CD4-positive, CD25-positive, alpha-beta regulatory T cell (primary cell): Measurements from ENCODE around the gene LRRC51. TPM values are rescaled to one million over a fixed set of nuclear protein-coding genes. Genes with fewer than 3 reads are reported as not detected.

ENCODE experiments used
- ATAC-seq, 2 donors: fragments of 150-1000 bp; cut with Tn5 transposase; one replicate each; pipeline ENCODE4 v1.10.0; 2021; ENCODE audit warnings: low read depth in 2 of 2, moderate number of reproducible peaks in 2 of 2, moderate library complexity in 1 of 2
- DNase-seq, 3 donors: peaks; one replicate each; pipeline versions ENCODE4 v3.0.0 to v3.0.0-alpha.2; 2012 to 2022; ENCODE audit warnings: mixed read lengths in 1 of 3
- H3K27ac ChIP-seq: one replicate; pipeline ENCODE4 v1.7.0; 2013; ENCODE audit warnings: mild to moderate bottlenecking, low read length; ENCODE audit not compliant: insufficient read depth, poor library complexity, severe bottlenecking
- H3K27me3 ChIP-seq: one replicate; pipeline ENCODE4 v1.7.0; 2013; ENCODE audit warnings: low read length; ENCODE audit not compliant: control insufficient read depth, insufficient read depth
- H3K36me3 ChIP-seq: one replicate; pipeline ENCODE4 v1.7.0; 2013; ENCODE audit warnings: mild to moderate bottlenecking, low read length, moderate library complexity; ENCODE audit not compliant: control insufficient read depth, insufficient read depth
- H3K4me1 ChIP-seq: 2 replicates; pipeline ENCODE4 v1.7.0; 2013; ENCODE audit warnings: mild to moderate bottlenecking, low read length; ENCODE audit not compliant: insufficient read depth, control insufficient read depth, poor library complexity, severe bottlenecking
- H3K4me3 ChIP-seq: one replicate; pipeline ENCODE4 v1.7.0; 2013; ENCODE audit warnings: low read depth, mild to moderate bottlenecking, low read length, moderate library complexity
- H3K9me3 ChIP-seq, 2 experiments: 1 replicate in 1 of 2; 2 replicates in 1 of 2; pipeline ENCODE4 v1.7.0; 2013; ENCODE audit warnings: low read length in 2 of 2, mild to moderate bottlenecking in 1 of 2, moderate library complexity in 1 of 2; ENCODE audit not compliant: control insufficient read depth in 2 of 2
- H3K27ac Mint-ChIP-seq, 3 donors: one replicate each; pipeline ENCODE4 v1.8.0; 2020 to 2022; ENCODE audit warnings: mild to moderate bottlenecking in 3 of 3, mixed read lengths in 3 of 3, moderate library complexity in 2 of 3
- H3K27me3 Mint-ChIP-seq: one replicate; pipeline ENCODE4 v1.8.0; 2022; ENCODE audit warnings: mild to moderate bottlenecking, mixed read lengths
- H3K36me3 Mint-ChIP-seq: one replicate; pipeline ENCODE4 v1.8.0; 2020; ENCODE audit warnings: mixed read lengths
- H3K4me1 Mint-ChIP-seq, 4 donors: one replicate each; pipeline ENCODE4 v1.8.0; 2020 to 2022; ENCODE audit warnings: mixed read lengths in 4 of 4, mild to moderate bottlenecking in 1 of 4
- H3K4me3 Mint-ChIP-seq, 4 donors: one replicate each; pipeline ENCODE4 v1.8.0; 2020 to 2022; ENCODE audit warnings: mild to moderate bottlenecking in 4 of 4, mixed read lengths in 4 of 4, moderate library complexity in 3 of 4
- H3K9me3 Mint-ChIP-seq, 7 donors: one replicate each; pipeline ENCODE4 v1.8.0; 2020 to 2022; ENCODE audit warnings: mixed read lengths in 7 of 7, mild to moderate bottlenecking in 3 of 7, moderate library complexity in 2 of 7
- polyA plus RNA-seq, 4 donors: library from polyadenylated mRNA; unstranded; fragments of 300-500 nt; fragmentation: Illumina TruSeq; gene quantifications; one replicate each; pipeline ENCODE4 v1.2.3, GENCODE V29; 2021
- total RNA-seq: library from RNA; stranded (reverse); gene quantifications from one replicate; pipeline ENCODE4 v1.2.3, GENCODE V29; 2022

The LRRC51 gene
- total and polyA plus RNA-seq, 5 donors from 2014 or later = 1.5 to 9.4 (median 4.0) TPM

DNA sequence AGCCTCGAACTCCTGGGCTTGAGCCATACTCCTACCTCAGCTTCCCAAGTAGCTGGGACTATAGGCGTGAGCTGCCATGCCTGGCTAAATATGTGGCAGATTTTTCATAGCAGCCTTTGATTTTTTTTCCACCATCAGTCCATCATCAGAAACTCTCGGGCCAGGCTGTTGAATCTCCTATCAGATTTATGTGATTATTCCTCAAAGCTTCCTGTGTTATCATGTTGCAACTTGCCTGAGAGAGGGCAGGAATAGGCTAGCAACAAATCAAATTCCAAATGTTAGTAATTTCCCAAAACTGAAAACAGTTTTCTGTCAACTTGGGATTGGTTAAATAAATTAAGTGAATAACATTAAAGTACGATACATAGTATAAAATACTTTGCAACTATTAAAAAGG lies 3.4 kb downstream of the LRRC51 start:
- Mint-ChIP-seq H3K27ac (peak overlapping the region in 2 of 3 donors; percentile 14 to 99), H3K36me3 (peaks cover 10% of the 10 kb centered on the region), H3K4me1 (peaks cover 23 to 39% (median 32%) of the 10 kb centered on the region in 4 donors), H3K27me3 (no peaks in the 10 kb centered on the region), H3K9me3 (no peaks in the 10 kb centered on the region), H3K4me3 (no peak overlapping the region)
- no peak for DNase-seq
- H3K4me1 ChIP-seq = peaks cover 17% of the 10 kb centered on the region
- H3K27ac ChIP-seq = no peak overlapping the region
- H3K4me3 ChIP-seq = no peak overlapping the region
- no peaks in the 10 kb centered on the region for H3K27me3 ChIP-seq
- H3K9me3 ChIP-seq = no peaks in the 10 kb centered on the region
- peaks cover 14% of the 10 kb centered on the region for H3K36me3 ChIP-seq
- no peak for ATAC-seq

DNA sequence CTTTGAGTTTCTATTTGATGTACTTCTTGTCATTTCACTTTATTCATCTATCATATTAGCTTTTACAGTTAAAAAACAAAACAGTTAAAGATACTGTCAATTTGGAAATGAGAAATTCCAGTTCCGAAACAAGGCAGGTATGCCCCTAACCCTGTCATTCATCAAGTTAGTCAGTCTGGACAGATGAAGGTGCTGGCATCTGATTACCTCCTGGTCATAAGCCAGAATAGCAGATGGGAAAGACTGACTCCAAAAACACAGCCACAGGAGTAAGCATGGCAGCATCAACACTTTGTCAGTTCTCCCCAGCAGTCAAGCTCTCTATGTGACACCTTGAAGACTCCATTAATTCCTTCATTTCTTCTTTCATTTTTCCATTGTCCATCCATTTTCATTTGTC lies 4.3 kb downstream of the LRRC51 start:
- peaks cover 10% of the 10 kb centered on the region for H3K36me3 Mint-ChIP-seq
- Histone ChIP-seq H3K9me3 (no peaks in the 10 kb centered on the region), H3K4me3 (no peak overlapping the region), H3K27ac (no peak overlapping the region), H3K27me3 (no peaks in the 10 kb centered on the region), H3K36me3 (peaks cover 21% of the 10 kb centered on the region), H3K4me1 (peaks cover 9% of the 10 kb centered on the region)
- ATAC-seq (no peak), DNase-seq (no peak)
- H3K4me1 Mint-ChIP-seq = peaks cover 23 to 32% (median 27%) of the 10 kb centered on the region in 4 donors
- H3K27ac Mint-ChIP-seq = peak overlapping the region in 2 of 3 donors; percentile 18 to 76
- no peaks in the 10 kb centered on the region for H3K27me3 Mint-ChIP-seq
- no peak overlapping the region for H3K4me3 Mint-ChIP-seq
- no peaks in the 10 kb centered on the region for H3K9me3 Mint-ChIP-seq

DNA sequence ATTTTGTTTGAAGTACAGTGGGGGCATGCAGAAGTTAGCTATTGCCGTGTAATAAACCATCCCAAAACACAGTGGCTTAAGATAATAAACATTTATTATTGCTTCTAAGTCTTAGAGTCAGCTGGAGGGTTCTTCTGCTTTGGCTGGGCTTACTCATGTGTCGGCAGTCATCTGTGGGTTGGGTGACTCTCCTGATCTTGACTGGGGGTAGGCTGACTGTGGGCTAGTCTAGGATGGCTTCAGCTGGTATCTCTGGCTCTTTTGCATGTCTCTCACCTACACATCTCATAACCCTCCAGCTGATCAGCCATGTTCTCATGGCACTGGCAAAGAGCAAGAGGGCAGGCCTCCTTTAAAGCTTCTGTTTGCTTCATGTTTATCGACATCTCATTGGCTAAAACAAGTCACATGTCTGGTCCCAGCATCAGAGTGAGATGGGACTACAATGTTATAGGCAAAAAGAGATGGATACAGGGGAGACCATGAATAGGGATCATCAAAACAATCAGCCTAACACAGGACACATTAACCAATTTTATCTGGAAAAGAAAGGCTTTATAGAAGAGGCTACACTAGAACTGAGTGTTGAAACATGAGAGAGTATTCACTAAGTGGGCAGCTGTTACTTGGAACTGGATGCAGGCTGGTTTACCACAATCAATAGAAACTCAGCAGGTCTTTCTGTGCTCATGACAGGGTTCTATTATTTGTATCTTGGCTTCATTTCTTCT lies 5.1 kb downstream of the LRRC51 start:
- Histone ChIP-seq H3K9me3 (no peaks in the 10 kb centered on the region), H3K36me3 (peaks cover 27% of the 10 kb centered on the region), H3K4me1 (peaks cover 8% of the 10 kb centered on the region), H3K27ac (no peak overlapping the region), H3K4me3 (no peak overlapping the region), H3K27me3 (no peaks in the 10 kb centered on the region)
- H3K36me3 Mint-ChIP-seq = peaks cover 10% of the 10 kb centered on the region
- ATAC-seq = no peak
- no peaks in the 10 kb centered on the region for H3K9me3 Mint-ChIP-seq
- no peaks in the 10 kb centered on the region for H3K27me3 Mint-ChIP-seq
- H3K4me3 Mint-ChIP-seq = no peak overlapping the region
- DNase-seq = no peak
- peak overlapping the region in 2 of 3 donors; percentile 18 to 76 for H3K27ac Mint-ChIP-seq
- peaks cover 21 to 23% (median 23%) of the 10 kb centered on the region in 4 donors for H3K4me1 Mint-ChIP-seq

DNA sequence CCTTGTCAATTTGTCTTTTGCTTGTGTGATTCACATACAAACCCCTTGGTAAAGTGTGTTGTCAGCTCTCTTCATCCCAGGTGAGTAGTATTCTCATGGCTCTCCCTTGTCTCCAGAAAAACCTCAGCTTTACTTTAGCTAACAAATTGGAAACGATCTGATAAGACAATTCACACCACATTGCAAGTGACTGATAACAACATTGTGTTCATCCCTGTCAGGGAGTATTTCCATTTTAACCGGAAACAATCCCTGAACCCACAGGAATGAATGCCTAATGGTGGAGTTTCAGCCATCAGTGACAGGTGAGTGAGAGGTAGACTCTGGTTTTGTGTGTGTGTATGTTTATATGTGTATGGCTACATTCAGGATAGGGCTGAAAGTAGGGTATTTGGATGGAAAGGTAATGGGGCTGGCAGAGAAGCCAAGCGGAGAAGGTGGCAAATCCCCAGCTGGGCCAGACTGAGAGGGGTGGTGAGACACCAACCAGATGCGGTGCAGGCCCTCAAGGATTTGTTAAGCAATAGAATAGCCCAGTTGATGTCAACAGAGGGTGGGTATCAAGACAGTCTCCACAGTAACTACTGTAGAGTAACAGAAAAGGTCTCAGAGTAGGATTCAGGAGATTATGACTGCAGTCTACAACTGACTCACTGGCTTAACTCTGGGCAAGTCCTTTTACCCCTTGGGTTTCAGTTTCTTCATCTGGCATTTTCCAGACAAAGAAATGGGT lies 7.6 kb downstream of the LRRC51 start:
- Mint-ChIP-seq H3K36me3 (peaks cover 10% of the 10 kb centered on the region), H3K9me3 (no peaks in the 10 kb centered on the region), H3K4me3 (no peak overlapping the region), H3K27me3 (no peaks in the 10 kb centered on the region), H3K4me1 (peaks cover 2 to 22% (median 14%) of the 10 kb centered on the region in 4 donors), H3K27ac (peak overlapping the region in 2 of 3 donors; percentile 70 to 74)
- ATAC-seq = no peak
- no peaks in the 10 kb centered on the region for H3K9me3 ChIP-seq
- no peak overlapping the region for H3K4me3 ChIP-seq
- peaks cover 27% of the 10 kb centered on the region for H3K36me3 ChIP-seq
- no peaks in the 10 kb centered on the region for H3K4me1 ChIP-seq
- H3K27ac ChIP-seq = no peak overlapping the region
- DNase-seq = no peak
- H3K27me3 ChIP-seq = no peaks in the 10 kb centered on the region

DNA sequence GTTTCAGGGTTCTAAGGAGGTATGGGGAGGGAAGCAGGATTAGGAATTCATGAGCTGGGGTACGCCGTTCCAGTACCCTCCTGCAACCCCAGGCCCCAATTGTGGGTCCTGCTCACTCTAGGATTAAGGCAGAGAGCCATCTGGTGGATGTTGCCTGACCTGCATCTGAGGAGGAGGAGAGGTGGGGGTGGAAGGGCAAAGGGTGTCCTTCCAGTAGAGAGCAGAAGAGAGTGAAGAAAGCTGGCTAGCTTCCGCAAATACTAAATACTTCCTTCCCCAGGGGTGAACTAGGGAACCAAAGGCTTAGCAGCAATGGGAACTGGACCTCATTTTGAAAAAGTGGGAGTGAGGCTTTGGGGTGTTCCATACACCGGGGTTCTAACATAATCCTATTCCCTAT lies 10.6 kb downstream of the LRRC51 start:
- no peaks in the 10 kb centered on the region for H3K9me3 ChIP-seq
- no peaks in the 10 kb centered on the region for H3K27me3 ChIP-seq
- H3K4me3 ChIP-seq = no peak overlapping the region
- H3K27me3 Mint-ChIP-seq = no peaks in the 10 kb centered on the region
- peaks cover 37% of the 10 kb centered on the region for H3K36me3 ChIP-seq
- H3K27ac ChIP-seq = no peak overlapping the region
- peaks cover 6% of the 10 kb centered on the region for H3K36me3 Mint-ChIP-seq
- peak overlapping the region in 2 of 3 donors; percentile 59 to 80 for H3K27ac Mint-ChIP-seq
- H3K4me1 Mint-ChIP-seq = peaks cover 0 to 17% (median 10%) of the 10 kb centered on the region in 4 donors
- DNase-seq (peak; percentile 54 to 75 (median 70)), ATAC-seq (peak; percentile 84 to 90)
- H3K4me3 Mint-ChIP-seq = peak overlapping the region in 1 of 4 donors; percentile 33
- no peaks in the 10 kb centered on the region for H3K4me1 ChIP-seq
- no peaks in the 10 kb centered on the region for H3K9me3 Mint-ChIP-seq

DNA sequence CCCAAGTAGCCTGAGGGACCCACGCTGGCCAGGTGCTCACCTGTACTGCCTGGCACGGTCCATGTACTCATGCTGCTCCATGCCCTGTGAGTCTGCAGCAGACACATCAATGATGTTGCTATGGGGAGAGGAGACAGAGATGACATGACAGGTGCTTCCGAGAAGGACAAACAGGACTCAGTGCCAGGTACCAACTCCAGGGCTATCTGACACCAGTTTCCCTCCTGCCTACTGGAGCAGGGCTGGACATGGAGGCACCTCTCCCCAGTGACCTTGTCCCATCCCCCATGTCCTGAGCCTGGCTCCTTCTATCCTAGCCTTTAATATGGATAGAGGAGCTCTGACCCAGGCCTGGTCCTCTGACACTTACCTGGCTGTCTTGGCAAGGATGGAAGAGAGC lies 18.1 kb downstream of the LRRC51 start:
- DNase-seq (no peak), ATAC-seq (no peak)
- Mint-ChIP-seq H3K4me3 (no peak overlapping the region), H3K27me3 (no peaks in the 10 kb centered on the region), H3K4me1 (peaks cover 24 to 46% (median 28%) of the 10 kb centered on the region in 4 donors), H3K27ac (no peak overlapping the region), H3K9me3 (no peaks in the 10 kb centered on the region), H3K36me3 (peaks cover 9% of the 10 kb centered on the region)
- Histone ChIP-seq H3K27me3 (no peaks in the 10 kb centered on the region), H3K9me3 (no peaks in the 10 kb centered on the region), H3K36me3 (peaks cover 47% of the 10 kb centered on the region), H3K4me3 (no peak overlapping the region), H3K27ac (no peak overlapping the region), H3K4me1 (peaks cover 27% of the 10 kb centered on the region)

DNA sequence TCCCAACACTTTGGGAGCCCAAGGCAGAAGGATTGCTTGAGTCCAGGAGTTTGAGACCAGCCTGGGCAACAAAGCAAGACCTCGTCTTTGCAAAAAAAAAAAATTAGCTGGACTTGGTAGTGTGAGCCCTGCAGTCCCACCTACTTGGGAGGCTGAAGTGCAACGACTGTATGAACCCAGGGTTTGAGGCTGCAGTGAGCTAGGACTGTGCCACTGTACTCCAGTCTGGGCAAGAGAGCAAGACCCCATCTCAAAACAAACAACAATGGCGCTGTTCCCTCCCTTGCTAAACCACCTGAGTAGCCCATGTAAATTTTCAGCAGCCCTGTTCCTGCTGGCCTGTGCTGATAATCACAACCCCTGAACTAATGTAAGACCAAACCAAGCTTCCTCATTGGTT lies 19.4 kb downstream of the LRRC51 start:
- Histone ChIP-seq H3K27me3 (no peaks in the 10 kb centered on the region), H3K9me3 (no peaks in the 10 kb centered on the region), H3K27ac (no peak overlapping the region), H3K36me3 (peaks cover 39% of the 10 kb centered on the region), H3K4me3 (no peak overlapping the region), H3K4me1 (peaks cover 31% of the 10 kb centered on the region)
- no peak for ATAC-seq
- Mint-ChIP-seq H3K27me3 (no peaks in the 10 kb centered on the region), H3K4me3 (peak overlapping the region in 2 of 4 donors; percentile 66 to 92), H3K36me3 (peaks cover 14% of the 10 kb centered on the region), H3K9me3 (peaks cover 0 to 1% (median 0%) of the 10 kb centered on the region in 7 donors), H3K4me1 (peaks cover 24 to 56% (median 31%) of the 10 kb centered on the region in 4 donors), H3K27ac (peak overlapping the region in 1 of 3 donors; percentile 96)
- DNase-seq = no peak
